HG02759 (cell line): Measurements from ENCODE around the gene ZNF181.

Experiments used
- ATAC-seq: cut with Tn5 transposase; IDR thresholded peaks from one replicate; pipeline ENCODE4 v1.9.1; 2021; ENCODE audit warnings: mild to moderate bottlenecking, moderate library complexity; ENCODE audit not compliant: unreplicated experiment

Gene ZNF181

GRCh38 chr19:34757441-34757840, 23.4 kb downstream of the ZNF181 start:
- ATAC-seq = no peak

- no peak for ATAC-seq
These were observed 25.3 kb downstream of the ZNF181 start for GRCh38 chr19:34759218-34759917.

GRCh38 chr19:34766386-34766785, 32.3 kb downstream of the ZNF181 start:
- no peak for ATAC-seq

- ATAC-seq = no peak
These were observed 33.9 kb downstream of the ZNF181 start for GRCh38 chr19:34767951-34768350.

- peak; percentile 99 for ATAC-seq
These were observed 38.9 kb downstream of the ZNF181 start, which contains the start of gene ZNF599 for GRCh38 chr19:34772697-34773554. Gene ZNF599 (minus strand): TSS chr19:34773215. CDS start chr19:34772841, 374 bp downstream.

- ATAC-seq = no peak
These were observed 39.5 kb downstream of the ZNF181 start for GRCh38 chr19:34773555-34773864.

GRCh38 chr19:34774857-34775256, 40.8 kb downstream of the ZNF181 start:
- no peak for ATAC-seq

GRCh38 chr19:34778342-34778741, 44.3 kb downstream of the ZNF181 start:
- ATAC-seq = no peak

- ATAC-seq = no peak
These were observed 45.6 kb downstream of the ZNF181 start for GRCh38 chr19:34779652-34780051.

GRCh38 chr19:34786236-34786635, 52.2 kb downstream of the ZNF181 start:
- ATAC-seq = no peak

GRCh38 chr19:34787059-34787824, 53.2 kb downstream of the ZNF181 start:
- ATAC-seq = no peak

- no peak for ATAC-seq
These were observed 54.0 kb downstream of the ZNF181 start for GRCh38 chr19:34788074-34788473.

- ATAC-seq = no peak
These were observed 59.5 kb downstream of the ZNF181 start for GRCh38 chr19:34793565-34793964.

- no peak for ATAC-seq
These were observed 60.3 kb downstream of the ZNF181 start for GRCh38 chr19:34794066-34794960.
